BE2C (cell line): ENCODE data around the gene PAPPA.

Experiments
- DNase-seq: peaks from one replicate; pipeline ENCODE4 v3.0.0-alpha.2; 2020
- H3K27me3 ChIP-seq: fragments of 250-450 bp; sonication (Bioruptor Pico); 2 replicates; pipeline ENCODE4 v1.5.1; 2020; ENCODE audit warnings: mild to moderate bottlenecking
- H3K36me3 ChIP-seq: fragments of 250-450 bp; sonication (Bioruptor Pico); 2 replicates; pipeline ENCODE4 v1.5.1; 2020; ENCODE audit warnings: mild to moderate bottlenecking
- H3K4me1 ChIP-seq: fragments of 250-450 bp; sonication (Bioruptor Pico); 2 replicates; pipeline ENCODE4 v1.5.1; 2020
- H3K4me3 ChIP-seq: 2 replicates; pipeline ENCODE4 v1.5.1; 2011; ENCODE audit warnings: low read depth, low read length
- H3K9me3 ChIP-seq: fragments of 250-450 bp; sonication (Bioruptor Pico); 2 replicates; pipeline ENCODE4 v1.5.1; 2020
- CTCF ChIP-seq: IDR thresholded peaks from 2 replicates; pipeline ENCODE4 v1.5.1; 2012; ENCODE audit warnings: mild to moderate bottlenecking, low read depth, low read length

The PAPPA gene

GRCh38 chr9:116250891-116251290 lies 97.3 kb downstream of the PAPPA start:
- Histone ChIP-seq H3K9me3 (no peaks in the 10 kb centered on the region), H3K27me3 (no peaks in the 10 kb centered on the region), H3K36me3 (no peaks in the 10 kb centered on the region), H3K4me1 (no peaks in the 10 kb centered on the region), H3K4me3 (no peak overlapping the region)
- DNase-seq: no peak
- no peak for TF ChIP-seq CTCF

GRCh38 chr9:116251366-116251765 lies 97.8 kb downstream of the PAPPA start:
- no peak for DNase-seq
- Histone ChIP-seq H3K9me3 (no peaks in the 10 kb centered on the region), H3K4me3 (no peak overlapping the region), H3K4me1 (no peaks in the 10 kb centered on the region), H3K27me3 (no peaks in the 10 kb centered on the region), H3K36me3 (no peaks in the 10 kb centered on the region)
- TF ChIP-seq CTCF: no peak

- no peaks in the 10 kb centered on the region for H3K9me3 ChIP-seq
- DNase-seq: no peak
- H3K27me3 ChIP-seq: no peaks in the 10 kb centered on the region
- no peak for TF ChIP-seq CTCF
- no peak overlapping the region for H3K4me3 ChIP-seq
- H3K36me3 ChIP-seq: no peaks in the 10 kb centered on the region
- H3K4me1 ChIP-seq: no peaks in the 10 kb centered on the region
Measured at GRCh38 chr9:116260531-116260930, 106.9 kb downstream of the PAPPA start.

GRCh38 chr9:116262448-116262847 lies 108.9 kb downstream of the PAPPA start:
- no peak for DNase-seq
- Histone ChIP-seq H3K36me3 (no peaks in the 10 kb centered on the region), H3K4me3 (no peak overlapping the region), H3K4me1 (no peaks in the 10 kb centered on the region), H3K27me3 (no peaks in the 10 kb centered on the region), H3K9me3 (no peaks in the 10 kb centered on the region)
- no peak for TF ChIP-seq CTCF

- H3K36me3 ChIP-seq: no peaks in the 10 kb centered on the region
- H3K27me3 ChIP-seq: no peaks in the 10 kb centered on the region
- TF ChIP-seq CTCF: no peak
- no peaks in the 10 kb centered on the region for H3K9me3 ChIP-seq
- no peak for DNase-seq
- H3K4me1 ChIP-seq: no peaks in the 10 kb centered on the region
- H3K4me3 ChIP-seq: no peak overlapping the region
Measured at GRCh38 chr9:116264361-116264760, 110.8 kb downstream of the PAPPA start.

- H3K4me1 ChIP-seq: no peaks in the 10 kb centered on the region
- H3K9me3 ChIP-seq: no peaks in the 10 kb centered on the region
- no peaks in the 10 kb centered on the region for H3K27me3 ChIP-seq
- H3K36me3 ChIP-seq: no peaks in the 10 kb centered on the region
- no peak for TF ChIP-seq CTCF
- no peak overlapping the region for H3K4me3 ChIP-seq
- DNase-seq: no peak
Measured at GRCh38 chr9:116267021-116267420, 113.4 kb downstream of the PAPPA start.
